Gastroesophageal sphincter (tissue), 3 donors: ENCODE data around the gene MEGF11.

Source experiments
- POLR2A ChIP-seq, 2 donors: fragments of 450-650 bp; IDR thresholded peaks; one replicate each; pipeline ENCODE4 v1.6.1; 2017; ENCODE audit warnings: antibody characterized with exemption in 2 of 2, mild to moderate bottlenecking in 2 of 2, moderate library complexity in 1 of 2
- POLR2AphosphoS5 ChIP-seq: sonication (generic); formaldehyde crosslinking; IDR thresholded peaks from one replicate; pipeline ENCODE4 v1.6.1; 2017; ENCODE audit warnings: antibody characterized with exemption
- TF ChIP-seq, protein P1 (sequence below), 4 experiments: fragments of 200-600 bp in 2 of 4; fragments of 450-650 bp in 2 of 4; sonication (generic) in 1 of 4; IDR thresholded peaks; one replicate each; pipeline ENCODE4 v1.5.1; 2017 to 2019; ENCODE audit warnings: antibody characterized with exemption in 4 of 4, mild to moderate bottlenecking in 2 of 4, moderate library complexity in 2 of 4

- TF ChIP-seq, protein P1, sequence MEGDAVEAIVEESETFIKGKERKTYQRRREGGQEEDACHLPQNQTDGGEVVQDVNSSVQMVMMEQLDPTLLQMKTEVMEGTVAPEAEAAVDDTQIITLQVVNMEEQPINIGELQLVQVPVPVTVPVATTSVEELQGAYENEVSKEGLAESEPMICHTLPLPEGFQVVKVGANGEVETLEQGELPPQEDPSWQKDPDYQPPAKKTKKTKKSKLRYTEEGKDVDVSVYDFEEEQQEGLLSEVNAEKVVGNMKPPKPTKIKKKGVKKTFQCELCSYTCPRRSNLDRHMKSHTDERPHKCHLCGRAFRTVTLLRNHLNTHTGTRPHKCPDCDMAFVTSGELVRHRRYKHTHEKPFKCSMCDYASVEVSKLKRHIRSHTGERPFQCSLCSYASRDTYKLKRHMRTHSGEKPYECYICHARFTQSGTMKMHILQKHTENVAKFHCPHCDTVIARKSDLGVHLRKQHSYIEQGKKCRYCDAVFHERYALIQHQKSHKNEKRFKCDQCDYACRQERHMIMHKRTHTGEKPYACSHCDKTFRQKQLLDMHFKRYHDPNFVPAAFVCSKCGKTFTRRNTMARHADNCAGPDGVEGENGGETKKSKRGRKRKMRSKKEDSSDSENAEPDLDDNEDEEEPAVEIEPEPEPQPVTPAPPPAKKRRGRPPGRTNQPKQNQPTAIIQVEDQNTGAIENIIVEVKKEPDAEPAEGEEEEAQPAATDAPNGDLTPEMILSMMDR (IDR thresholded peaks at IDR 0.05): no peak
- no peak for TF ChIP-seq POLR2AphosphoS5
- TF ChIP-seq POLR2A (IDR thresholded peaks at IDR 0.05): no peak
These were observed 185.9 kb downstream of the MEGF11 start for GRCh38 chr15:66067687-66068086.
